HUES6 (cell line): ENCODE data around the gene ZDHHC1.
"Not testable (repeated sequence)": the region's sequence is repeated elsewhere in the genome, so short reads cannot be mapped to it uniquely, and the experiment has no call there.

Experiments used
- H3K27ac ChIP-seq: 2 replicates; pipeline ENCODE4 v1.7.0; 2013; ENCODE audit warnings: low read depth, mild to moderate bottlenecking, low read length, inconsistent platforms
- H3K27me3 ChIP-seq: 2 replicates; pipeline ENCODE4 v1.6.1; 2013; ENCODE audit warnings: low read length; ENCODE audit not compliant: control insufficient read depth, insufficient read depth
- H3K36me3 ChIP-seq: 2 replicates; pipeline ENCODE4 v1.6.1; 2013; ENCODE audit warnings: low read length; ENCODE audit not compliant: control insufficient read depth, insufficient read depth
- H3K4me1 ChIP-seq: 2 replicates; pipeline ENCODE4 v1.6.1; 2013; ENCODE audit warnings: low read length; ENCODE audit not compliant: control insufficient read depth, insufficient read depth
- H3K4me3 ChIP-seq: 2 replicates; pipeline ENCODE4 v1.5.1; 2013; ENCODE audit warnings: low read depth, low read length
- H3K9ac ChIP-seq: one replicate; pipeline ENCODE4 v1.6.1; 2013; ENCODE audit warnings: mild to moderate bottlenecking, low read length
- H3K9me3 ChIP-seq: 2 replicates; pipeline ENCODE4 v1.6.1; 2013; ENCODE audit warnings: low read depth, low read length; ENCODE audit not compliant: control insufficient read depth, insufficient read depth

ZDHHC1 gene

DNA sequence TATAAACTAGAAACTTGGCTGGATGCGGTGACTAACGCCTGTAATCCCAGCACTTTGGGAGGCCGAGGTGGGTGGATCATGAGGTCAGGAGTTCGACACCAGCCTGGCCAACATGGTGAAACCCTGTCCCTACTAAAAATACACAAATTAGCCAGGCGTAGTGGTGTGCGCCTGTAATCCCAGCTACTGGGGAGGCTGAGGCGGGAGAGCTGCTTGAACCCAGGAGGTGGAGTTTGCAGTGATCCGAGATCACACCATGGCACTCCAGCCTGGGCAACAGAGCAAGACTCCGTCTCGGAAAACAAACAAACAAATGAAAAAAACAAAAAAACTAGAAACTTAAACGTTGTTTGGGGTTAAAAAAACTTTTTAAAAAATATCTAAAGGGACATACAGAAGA is 40.3 kb downstream of the ZDHHC1 start:
- not testable (repeated sequence) for H3K4me1 ChIP-seq, H3K27ac ChIP-seq, H3K9ac ChIP-seq, H3K27me3 ChIP-seq, H3K4me3 ChIP-seq, H3K9me3 ChIP-seq, H3K36me3 ChIP-seq

GRCh38 chr16:67372664-67373063 is 43.6 kb downstream of the ZDHHC1 start:
- no peak overlapping the region for H3K27ac ChIP-seq
- H3K4me3 ChIP-seq, result no peak overlapping the region
- H3K36me3 ChIP-seq, result no peaks in the 10 kb centered on the region
- peaks cover 27% of the 10 kb centered on the region for H3K27me3 ChIP-seq
- H3K9ac ChIP-seq, result no peak overlapping the region
- no peaks in the 10 kb centered on the region for H3K4me1 ChIP-seq
- H3K9me3 ChIP-seq, result no peaks in the 10 kb centered on the region

GRCh38 chr16:67370661-67371060 is 45.6 kb downstream of the ZDHHC1 start:
- Histone ChIP-seq H3K27me3 (peaks cover 32% of the 10 kb centered on the region), H3K4me1 (no peaks in the 10 kb centered on the region), H3K9ac (no peak overlapping the region), H3K4me3 (no peak overlapping the region), H3K36me3 (no peaks in the 10 kb centered on the region), H3K27ac (no peak overlapping the region), H3K9me3 (no peaks in the 10 kb centered on the region)

- Histone ChIP-seq H3K4me3 (no peak overlapping the region), H3K9me3 (no peaks in the 10 kb centered on the region), H3K9ac (no peak overlapping the region), H3K27me3 (peaks cover 35% of the 10 kb centered on the region), H3K27ac (no peak overlapping the region), H3K4me1 (no peaks in the 10 kb centered on the region), H3K36me3 (no peaks in the 10 kb centered on the region)
Observed at GRCh38 chr16:67364600-67365235, 51.6 kb downstream of the ZDHHC1 start.

DNA sequence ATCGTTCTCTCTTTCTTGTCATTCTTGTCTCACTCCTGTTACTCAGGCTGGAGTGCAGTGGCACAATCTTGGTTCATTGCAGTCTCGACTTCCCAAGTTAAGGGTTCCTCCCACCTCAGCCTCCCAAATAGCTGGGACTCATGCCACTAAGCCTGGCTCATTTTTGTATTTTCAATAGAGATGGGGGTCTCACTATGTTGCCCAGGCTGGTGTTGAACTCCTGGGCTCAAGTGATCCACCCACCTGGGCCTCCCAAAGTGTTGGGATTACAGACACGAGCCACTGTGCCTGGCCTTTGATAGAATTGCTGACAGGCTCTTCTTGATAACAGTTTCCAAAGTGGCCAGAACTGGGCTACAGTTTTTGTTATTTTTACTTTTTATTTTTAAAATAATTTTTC is 55.2 kb downstream of the ZDHHC1 start:
- Histone ChIP-seq H3K27me3 (peaks cover 16% of the 10 kb centered on the region), H3K36me3 (no peaks in the 10 kb centered on the region), H3K9me3 (no peaks in the 10 kb centered on the region), H3K4me3 (no peak overlapping the region), H3K9ac (no peak overlapping the region), H3K27ac (no peak overlapping the region), H3K4me1 (no peaks in the 10 kb centered on the region)

DNA sequence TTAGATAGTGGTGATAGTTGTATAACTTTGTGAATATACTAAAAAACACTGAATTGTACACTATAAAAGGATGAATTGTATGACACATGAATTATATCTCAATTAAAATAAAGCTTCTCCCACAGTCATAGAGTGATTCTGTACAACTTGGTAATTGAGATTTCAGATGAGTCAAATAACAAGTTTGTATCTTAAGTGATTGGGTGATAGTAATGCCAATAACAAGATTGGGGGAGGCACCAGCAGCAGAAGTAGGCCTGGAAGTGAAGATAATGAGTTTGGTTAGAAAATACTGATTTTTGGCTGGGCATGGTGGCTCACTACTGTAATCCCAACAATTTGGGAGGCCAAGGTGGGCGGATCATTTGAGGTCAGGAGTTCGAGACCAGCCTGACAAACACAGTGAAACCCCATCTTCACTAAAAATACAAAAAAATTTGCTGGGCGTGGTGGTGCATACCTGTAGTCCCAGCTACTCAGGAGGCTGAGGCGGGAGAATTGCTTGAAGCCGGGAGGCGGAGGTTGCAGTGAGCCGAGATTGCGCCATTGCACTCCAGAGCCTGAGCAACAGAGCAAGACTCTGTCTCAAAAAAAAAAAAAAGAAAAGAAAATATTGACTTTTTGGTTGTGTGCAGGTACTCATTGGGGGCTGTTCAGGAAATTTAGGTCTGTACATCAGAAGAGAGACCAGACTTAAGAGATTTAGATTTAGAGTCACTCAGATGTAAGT is 56.6 kb downstream of the ZDHHC1 start:
- not testable (repeated sequence) for H3K4me1 ChIP-seq, H3K27me3 ChIP-seq, H3K36me3 ChIP-seq, H3K9me3 ChIP-seq, H3K9ac ChIP-seq, H3K27ac ChIP-seq, H3K4me3 ChIP-seq

- H3K9me3 ChIP-seq, result no peaks in the 10 kb centered on the region
- no peaks in the 10 kb centered on the region for H3K4me1 ChIP-seq
- no peak overlapping the region for H3K4me3 ChIP-seq
- no peak overlapping the region for H3K27ac ChIP-seq
- H3K36me3 ChIP-seq, result no peaks in the 10 kb centered on the region
- H3K27me3 ChIP-seq, result no peaks in the 10 kb centered on the region; the same call in none of the 2 replicates
- H3K9ac ChIP-seq, result no peak overlapping the region
Observed at GRCh38 chr16:67357561-67357960, 58.7 kb downstream of the ZDHHC1 start.

GRCh38 chr16:67356396-67356795 is 59.9 kb downstream of the ZDHHC1 start:
- Histone ChIP-seq H3K4me3 (no peak overlapping the region), H3K27ac (no peak overlapping the region), H3K9ac (no peak overlapping the region), H3K27me3 (no peaks in the 10 kb centered on the region; the same call in none of the 2 replicates), H3K4me1 (no peaks in the 10 kb centered on the region), H3K9me3 (no peaks in the 10 kb centered on the region), H3K36me3 (no peaks in the 10 kb centered on the region)

- not testable (repeated sequence) for H3K9me3 ChIP-seq, H3K27ac ChIP-seq, H3K4me1 ChIP-seq, H3K27me3 ChIP-seq, H3K9ac ChIP-seq, H3K36me3 ChIP-seq, H3K4me3 ChIP-seq
Observed at GRCh38 chr16:67352463-67352862, 63.8 kb downstream of the ZDHHC1 start.

DNA sequence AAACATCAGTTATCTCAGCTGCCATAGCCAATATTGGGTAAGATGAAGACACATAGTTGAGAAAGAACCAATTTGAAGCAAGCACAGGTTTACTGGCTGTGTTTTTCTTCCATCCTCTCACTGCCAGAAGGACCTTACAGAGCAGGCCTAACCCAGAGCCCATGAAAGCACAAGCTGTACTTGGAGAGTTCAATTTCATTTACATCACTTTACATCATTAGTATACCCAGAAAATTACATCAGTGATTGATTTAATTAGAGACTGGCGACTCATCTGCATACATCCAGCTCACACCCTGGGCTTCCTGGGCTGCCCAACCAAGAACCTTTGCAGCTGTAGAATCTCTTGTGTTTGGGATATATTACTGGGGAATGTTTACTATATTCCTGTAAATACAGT is 66.0 kb downstream of the ZDHHC1 start:
- no peak overlapping the region for H3K4me3 ChIP-seq
- no peaks in the 10 kb centered on the region for H3K4me1 ChIP-seq
- no peaks in the 10 kb centered on the region; the same call in 1 of the 2 replicates for H3K27me3 ChIP-seq
- no peak overlapping the region for H3K9ac ChIP-seq
- no peaks in the 10 kb centered on the region for H3K36me3 ChIP-seq
- no peaks in the 10 kb centered on the region for H3K9me3 ChIP-seq
- no peak overlapping the region for H3K27ac ChIP-seq

GRCh38 chr16:67349172-67349571 is 67.1 kb downstream of the ZDHHC1 start:
- Histone ChIP-seq H3K4me3 (no peak overlapping the region), H3K27me3 (no peaks in the 10 kb centered on the region; the same call in 1 of the 2 replicates), H3K9me3 (no peaks in the 10 kb centered on the region), H3K36me3 (no peaks in the 10 kb centered on the region), H3K9ac (no peak overlapping the region), H3K27ac (no peak overlapping the region), H3K4me1 (no peaks in the 10 kb centered on the region)
